GM23338 (cell line): ENCODE data around the gene FOXI1. TPM values are rescaled to one million over a fixed set of nuclear protein-coding genes. Genes with fewer than 3 reads are reported as not detected.

Experiments used
- ATAC-seq: fragments of 200-7000 bp; cut with Tn5 transposase; 3 replicates; pipeline ENCODE4 v1.9.1; 2020
- DNase-seq: peaks from one replicate; pipeline ENCODE4 v3.0.0-alpha.2; 2015; ENCODE audit warnings: low spot score
- H2AFZ ChIP-seq: fragments of 200-600 bp; sonication (generic); 2 replicates; pipeline ENCODE4 v1.8.0; 2016; ENCODE audit warnings: antibody characterized with exemption, mild to moderate bottlenecking, moderate library complexity
- H3F3A ChIP-seq: fragments of 200-600 bp; sonication (generic); replicated peaks from 2 replicates; pipeline ENCODE4 v1.8.0; 2017; ENCODE audit warnings: antibody characterized with exemption, mixed run types, low read depth
- H3K27ac ChIP-seq: fragments of 200-600 bp; sonication (generic); 2 replicates; pipeline ENCODE4 v1.6.1; 2016; ENCODE audit warnings: low read depth
- H3K27me3 ChIP-seq: fragments of 200-600 bp; sonication (generic); 2 replicates; pipeline ENCODE4 v1.8.0; 2016; ENCODE audit warnings: mild to moderate bottlenecking, mixed run types, moderate library complexity; ENCODE audit not compliant: insufficient read depth
- H3K36me3 ChIP-seq: fragments of 200-600 bp; sonication (generic); 2 replicates; pipeline ENCODE4 v1.8.0; 2016; ENCODE audit warnings: mild to moderate bottlenecking; ENCODE audit not compliant: insufficient read depth
- H3K4me1 ChIP-seq: fragments of 200-600 bp; sonication (generic); 2 replicates; pipeline ENCODE4 v1.8.0; 2016; ENCODE audit warnings: mild to moderate bottlenecking, moderate library complexity; ENCODE audit not compliant: insufficient read depth
- H3K4me2 ChIP-seq: fragments of 200-600 bp; sonication (generic); 2 replicates; pipeline ENCODE4 v1.7.1; 2017; ENCODE audit warnings: mixed run types
- H3K4me3 ChIP-seq: fragments of 200-600 bp; sonication (generic); 2 replicates; pipeline ENCODE4 v1.6.1; 2016; ENCODE audit warnings: mixed run types
- H3K79me2 ChIP-seq: fragments of 200-600 bp; sonication (generic); replicated peaks from 2 replicates; pipeline ENCODE4 v1.8.0; 2017; ENCODE audit warnings: mild to moderate bottlenecking; ENCODE audit not compliant: insufficient read depth
- H3K9me2 ChIP-seq: fragments of 200-600 bp; sonication (generic); 2 replicates; pipeline ENCODE4 v1.8.0; 2017; ENCODE audit not compliant: insufficient read depth
- H4K20me1 ChIP-seq: fragments of 200-600 bp; sonication (generic); replicated peaks from 2 replicates; pipeline ENCODE4 v1.8.0; 2017; ENCODE audit warnings: mild to moderate bottlenecking; ENCODE audit not compliant: insufficient read depth
- H3K27ac Mint-ChIP-seq: 2 replicates; pipeline ENCODE4 v1.8.0; 2020; ENCODE audit warnings: inconsistent platforms, mild to moderate bottlenecking, moderate library complexity, mixed read lengths
- H3K27me3 Mint-ChIP-seq: 3 replicates; pipeline ENCODE4 v1.8.0; 2022; ENCODE audit warnings: low read depth, mild to moderate bottlenecking, moderate library complexity, mixed read lengths, inconsistent platforms; ENCODE audit not compliant: insufficient read depth, poor library complexity
- H3K36me3 Mint-ChIP-seq: 3 replicates; pipeline ENCODE4 v1.8.0; 2021; ENCODE audit warnings: low read depth, mild to moderate bottlenecking, inconsistent platforms, moderate library complexity, mixed read lengths
- H3K4me1 Mint-ChIP-seq: 3 replicates; pipeline ENCODE4 v1.8.0; 2020; ENCODE audit warnings: mild to moderate bottlenecking, inconsistent platforms, mixed read lengths
- H3K4me3 Mint-ChIP-seq: 3 replicates; pipeline ENCODE4 v1.8.0; 2021; ENCODE audit warnings: moderate library complexity, mild to moderate bottlenecking, inconsistent platforms, mixed read lengths
- H3K9me3 Mint-ChIP-seq: 3 replicates; pipeline ENCODE4 v1.8.0; 2020; ENCODE audit warnings: moderate library complexity, mild to moderate bottlenecking, inconsistent platforms, mixed read lengths
- CREB1 ChIP-seq: fragments of 250-450 bp; sonication (Bioruptor Pico); IDR thresholded peaks from 2 replicates; pipeline ENCODE4 v1.5.0; 2020; ENCODE audit warnings: low read depth, mild to moderate bottlenecking, moderate library complexity
- CTCF ChIP-seq, 2 experiments: fragments of 200-600 bp in 1 of 2; sonication (generic) in 1 of 2; conservative IDR thresholded peaks; 2 replicates each; pipeline versions ENCODE4 v1.5.1 to v1.6.1; 2016 to 2017; ENCODE audit warnings: antibody characterized with exemption in 2 of 2, low read depth in 2 of 2, mild to moderate bottlenecking in 2 of 2, moderate library complexity in 1 of 2
- ETS1 ChIP-seq: IDR thresholded peaks from 2 replicates; pipeline ENCODE4 v1.6.1; 2016; ENCODE audit warnings: antibody characterized with exemption
- EZH2 ChIP-seq: fragments of 200-600 bp; sonication (generic); IDR thresholded peaks from one replicate; pipeline ENCODE4 v1.8.0; 2017; ENCODE audit warnings: antibody characterized with exemption, mild to moderate bottlenecking, low read depth; ENCODE audit not compliant: unreplicated experiment
- EZH2phosphoT487 ChIP-seq: fragments of 200-600 bp; sonication (generic); IDR thresholded peaks from one replicate; pipeline ENCODE4 v1.8.1; 2018; ENCODE audit warnings: antibody characterized with exemption; ENCODE audit not compliant: unreplicated experiment
- JUNB ChIP-seq: IDR thresholded peaks from one replicate; pipeline ENCODE4 v1.6.1; 2016; ENCODE audit warnings: antibody characterized with exemption; ENCODE audit not compliant: unreplicated experiment
- NANOG ChIP-seq: IDR thresholded peaks from 2 replicates; pipeline ENCODE4 v1.6.1; 2016; ENCODE audit warnings: antibody characterized with exemption, borderline replicate concordance
- REST ChIP-seq: IDR thresholded peaks from one replicate; pipeline ENCODE4 v1.6.1; 2018; ENCODE audit warnings: antibody characterized with exemption; ENCODE audit not compliant: unreplicated experiment
- STAT1 ChIP-seq: IDR thresholded peaks from one replicate; pipeline ENCODE4 v1.6.1; 2016; ENCODE audit warnings: antibody characterized with exemption; ENCODE audit not compliant: unreplicated experiment
- ZNF114 ChIP-seq: fragments of 250-450 bp; sonication (Bioruptor Pico); IDR thresholded peaks from 2 replicates; pipeline ENCODE4 v1.5.0; 2020; ENCODE audit warnings: mild to moderate bottlenecking, moderate library complexity
- ZNF462 ChIP-seq: fragments of 250-450 bp; sonication (Bioruptor Pico); IDR thresholded peaks from 2 replicates; pipeline ENCODE4 v1.5.0; 2020; ENCODE audit warnings: mild to moderate bottlenecking, moderate library complexity
- polyA plus RNA-seq: library from polyadenylated mRNA; unstranded; fragments of >200 nt; fragmentation: Nextera tagmentation; extraction: Ambion mirVana; gene quantifications from 2 replicates; pipeline ENCODE4 v1.2.1, GENCODE V29; 2016
- total RNA-seq: library from RNA; depleted of rRNA; stranded (reverse); fragments of >200 nt; shearing (Covaris generic); gene quantifications from 2 replicates; pipeline ENCODE4 v1.2.3, GENCODE V29; 2014

FOXI1 gene
- total and polyA plus RNA-seq, 2 experiments from 2014 or later: not detected

GRCh38 chr5:170139786-170140335, 34.2 kb downstream of the FOXI1 start:
- no peaks in the 10 kb centered on the region for H3K36me3 ChIP-seq
- H3K4me2 ChIP-seq: no peak overlapping the region
- peaks cover 7% of the 10 kb centered on the region for H3K27me3 Mint-ChIP-seq
- no peaks in the 10 kb centered on the region; the same call in 2 of the 3 replicates for H3K36me3 Mint-ChIP-seq
- no peaks in the 10 kb centered on the region; the same call in 1 of the 3 replicates for H3K9me3 Mint-ChIP-seq
- no peaks in the 10 kb centered on the region for H3K4me1 Mint-ChIP-seq
- H3K4me3 ChIP-seq: no peak overlapping the region
- H3K4me1 ChIP-seq: no peaks in the 10 kb centered on the region
- H3K4me3 Mint-ChIP-seq: no peak overlapping the region
- H3K27me3 ChIP-seq: no peaks in the 10 kb centered on the region
- H3K27ac Mint-ChIP-seq: no peak overlapping the region
- no peaks in the 10 kb centered on the region for H3K79me2 ChIP-seq
- no peak overlapping the region for H2AFZ ChIP-seq
- no peaks in the 10 kb centered on the region for H3F3A ChIP-seq
- TF ChIP-seq CREB1 (no peak), EZH2phosphoT487 (no peak), ZNF114 (CRISPR knock-in tag) (no peak), STAT1 (no peak), ETS1 (no peak), REST (no peak), NANOG (no peak), ZNF462 (CRISPR knock-in tag) (no peak), JUNB (no peak), CTCF (conservative IDR thresholded peaks at IDR 0.05; ENCODE audit: low read depth in 2 of 2) (no peak), EZH2 (no peak)
- DNase-seq (no peak), ATAC-seq (no peak)
- H4K20me1 ChIP-seq: no peaks in the 10 kb centered on the region
- no peak overlapping the region for H3K27ac ChIP-seq
- H3K9me2 ChIP-seq: peaks cover 11% of the 10 kb centered on the region; the same call in 1 of the 2 replicates
